ENCODE results near the gene GIT1. TPM values are rescaled to one million over a fixed set of nuclear protein-coding genes. Genes with fewer than 3 reads are reported as not detected.

The GIT1 gene
- total and polyA plus RNA-seq, 9 of the 15 experiments (the other 6 are each of a cell fraction or from before 2014, with no cell fraction given) = 0.35 to 35.3 (median 17.1) TPM

DNA sequence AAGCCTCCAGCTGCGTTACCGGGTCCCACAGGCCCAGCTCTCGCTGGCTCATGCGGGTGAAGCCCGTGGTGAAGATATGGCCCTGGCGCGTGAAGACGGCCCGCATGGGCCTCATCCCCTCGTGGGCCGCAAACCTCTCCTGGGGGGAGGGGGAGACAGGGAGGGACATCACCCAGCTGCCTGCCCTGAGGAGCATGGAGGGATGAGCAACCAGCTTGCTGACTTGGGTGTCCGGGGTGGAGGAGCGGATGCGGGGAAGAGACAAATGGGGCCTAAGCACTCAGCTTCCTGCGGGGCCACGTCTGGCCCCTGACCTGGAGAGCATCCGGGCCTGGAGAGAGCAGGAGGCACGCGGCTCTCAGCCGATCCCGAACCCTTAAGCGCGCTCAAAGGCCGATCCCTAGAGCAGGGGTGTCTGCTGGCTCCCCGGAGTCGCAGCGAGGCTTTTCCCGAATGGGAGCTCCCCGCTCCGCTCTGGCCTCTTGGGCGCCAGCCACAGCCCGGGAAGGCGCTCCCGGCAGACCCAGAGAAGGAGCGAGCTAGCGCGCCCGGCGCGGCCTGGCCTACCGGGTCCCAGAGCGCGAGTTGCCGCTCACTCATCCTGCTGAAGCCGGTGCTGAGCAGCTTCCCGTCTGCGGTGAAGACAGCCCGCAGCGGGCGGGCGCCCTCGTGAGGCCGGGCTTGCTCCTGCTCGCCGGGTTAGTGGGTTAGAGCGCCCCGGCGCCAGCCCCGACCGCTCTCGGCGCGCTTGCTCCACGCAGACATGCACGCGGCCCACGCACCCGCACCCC lies 28.2 kb upstream of the GIT1 start (continued):
- TF ChIP-seq, protein P1, sequence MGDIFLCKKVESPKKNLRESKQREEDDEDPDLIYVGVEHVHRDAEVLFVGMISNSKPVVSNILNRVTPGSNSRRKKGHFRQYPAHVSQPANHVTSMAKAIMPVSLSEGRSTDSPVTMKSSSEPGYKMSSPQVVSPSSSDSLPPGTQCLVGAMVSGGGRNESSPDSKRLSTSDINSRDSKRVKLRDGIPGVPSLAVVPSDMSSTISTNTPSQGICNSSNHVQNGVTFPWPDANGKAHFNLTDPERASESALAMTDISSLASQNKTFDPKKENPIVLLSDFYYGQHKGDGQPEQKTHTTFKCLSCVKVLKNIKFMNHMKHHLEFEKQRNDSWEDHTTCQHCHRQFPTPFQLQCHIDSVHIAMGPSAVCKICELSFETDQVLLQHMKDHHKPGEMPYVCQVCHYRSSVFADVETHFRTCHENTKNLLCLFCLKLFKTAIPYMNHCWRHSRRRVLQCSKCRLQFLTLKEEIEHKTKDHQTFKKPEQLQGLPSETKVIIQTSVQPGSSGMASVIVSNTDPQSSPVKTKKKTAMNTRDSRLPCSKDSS (IDR thresholded peaks at IDR 0.05; ENCODE audit: low read depth, partially characterized antibody) = no peak
- TF ChIP-seq CBX8 (IDR thresholded peaks at IDR 0.05; ENCODE audit: borderline replicate concordance, extremely low read depth, low read depth, low read length, poor library complexity, severe bottlenecking) = no peak
- TF ChIP-seq FOSL1 (tag; conservative IDR thresholded peaks at IDR 0.05) = no peak
- TF ChIP-seq ATF1 (CRISPR knock-in tag; IDR thresholded peaks at IDR 0.05) = no peak
- TF ChIP-seq ATF1 (tag; IDR thresholded peaks at IDR 0.05) = 0 out of 2 replicates have a peak, but pooled peaks have one; percentile 31
- TF ChIP-seq PHF20 (IDR thresholded peaks at IDR 0.05; ENCODE audit: partially characterized antibody) = peak; percentile 49
- 0 out of 2 replicates have a peak, but pooled peaks have one; percentile 9 for TF ChIP-seq PHF21A (IDR thresholded peaks at IDR 0.05; ENCODE audit: borderline replicate concordance, low read depth)
- peak; percentile 70 for TF ChIP-seq BCOR (IDR thresholded peaks at IDR 0.05)
- TF ChIP-seq NEUROD1 (IDR thresholded peaks at IDR 0.05; ENCODE audit: borderline replicate concordance, low read depth, low read length, partially characterized antibody) = no peak
- TF ChIP-seq, protein P2, sequence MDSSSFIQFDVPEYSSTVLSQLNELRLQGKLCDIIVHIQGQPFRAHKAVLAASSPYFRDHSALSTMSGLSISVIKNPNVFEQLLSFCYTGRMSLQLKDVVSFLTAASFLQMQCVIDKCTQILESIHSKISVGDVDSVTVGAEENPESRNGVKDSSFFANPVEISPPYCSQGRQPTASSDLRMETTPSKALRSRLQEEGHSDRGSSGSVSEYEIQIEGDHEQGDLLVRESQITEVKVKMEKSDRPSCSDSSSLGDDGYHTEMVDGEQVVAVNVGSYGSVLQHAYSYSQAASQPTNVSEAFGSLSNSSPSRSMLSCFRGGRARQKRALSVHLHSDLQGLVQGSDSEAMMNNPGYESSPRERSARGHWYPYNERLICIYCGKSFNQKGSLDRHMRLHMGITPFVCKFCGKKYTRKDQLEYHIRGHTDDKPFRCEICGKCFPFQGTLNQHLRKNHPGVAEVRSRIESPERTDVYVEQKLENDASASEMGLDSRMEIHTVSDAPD (CRISPR knock-in tag; IDR thresholded peaks at IDR 0.05) = no peak
- TF ChIP-seq ZZZ3 (IDR thresholded peaks at IDR 0.05) = no peak
- no peak for TF ChIP-seq CBX5 (IDR thresholded peaks at IDR 0.05; ENCODE audit: borderline replicate concordance, low read depth)
- no peak for TF ChIP-seq MTA2 (IDR thresholded peaks at IDR 0.05; ENCODE audit: low read depth)
- no peak for TF ChIP-seq NFIC (IDR thresholded peaks at IDR 0.05)
- TF ChIP-seq KDM5B (IDR thresholded peaks at IDR 0.05; ENCODE audit: insufficient replicate concordance, low read depth, low read length) = no peak
- no peak for TF ChIP-seq EP300 (IDR thresholded peaks at IDR 0.05; ENCODE audit: low read length)
- no peak for TF ChIP-seq ZNF408 (CRISPR knock-in tag; IDR thresholded peaks at IDR 0.05; ENCODE audit: low read depth)
- TF ChIP-seq SIN3A (IDR thresholded peaks at IDR 0.05; ENCODE audit: borderline replicate concordance in 2 of 2, control insufficient read depth in 1 of 2, low read depth in 2 of 2, low read length in 2 of 2) = no peak
- TF ChIP-seq CHD4 (IDR thresholded peaks at IDR 0.05; ENCODE audit: insufficient read depth, insufficient replicate concordance, low read depth, low read length, poor library complexity, severe bottlenecking) = no peak
- TF ChIP-seq IFI16 (CRISPR knock-in tag; IDR thresholded peaks at IDR 0.05) = no peak
- TF ChIP-seq, protein P3, sequence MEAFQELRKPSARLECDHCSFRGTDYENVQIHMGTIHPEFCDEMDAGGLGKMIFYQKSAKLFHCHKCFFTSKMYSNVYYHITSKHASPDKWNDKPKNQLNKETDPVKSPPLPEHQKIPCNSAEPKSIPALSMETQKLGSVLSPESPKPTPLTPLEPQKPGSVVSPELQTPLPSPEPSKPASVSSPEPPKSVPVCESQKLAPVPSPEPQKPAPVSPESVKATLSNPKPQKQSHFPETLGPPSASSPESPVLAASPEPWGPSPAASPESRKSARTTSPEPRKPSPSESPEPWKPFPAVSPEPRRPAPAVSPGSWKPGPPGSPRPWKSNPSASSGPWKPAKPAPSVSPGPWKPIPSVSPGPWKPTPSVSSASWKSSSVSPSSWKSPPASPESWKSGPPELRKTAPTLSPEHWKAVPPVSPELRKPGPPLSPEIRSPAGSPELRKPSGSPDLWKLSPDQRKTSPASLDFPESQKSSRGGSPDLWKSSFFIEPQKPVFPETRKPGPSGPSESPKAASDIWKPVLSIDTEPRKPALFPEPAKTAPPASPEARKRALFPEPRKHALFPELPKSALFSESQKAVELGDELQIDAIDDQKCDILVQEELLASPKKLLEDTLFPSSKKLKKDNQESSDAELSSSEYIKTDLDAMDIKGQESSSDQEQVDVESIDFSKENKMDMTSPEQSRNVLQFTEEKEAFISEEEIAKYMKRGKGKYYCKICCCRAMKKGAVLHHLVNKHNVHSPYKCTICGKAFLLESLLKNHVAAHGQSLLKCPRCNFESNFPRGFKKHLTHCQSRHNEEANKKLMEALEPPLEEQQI (IDR thresholded peaks at IDR 0.05) = no peak
- no peak for TF ChIP-seq ZNF121 (CRISPR knock-in tag; conservative IDR thresholded peaks at IDR 0.05)
- no peak; the same call in 1 of the 2 replicates for TF ChIP-seq SP1 (CRISPR knock-in tag; IDR thresholded peaks at IDR 0.05)

Measured in K562 (cell line).